ENCODE data around the gene MRPL37.

DNA sequence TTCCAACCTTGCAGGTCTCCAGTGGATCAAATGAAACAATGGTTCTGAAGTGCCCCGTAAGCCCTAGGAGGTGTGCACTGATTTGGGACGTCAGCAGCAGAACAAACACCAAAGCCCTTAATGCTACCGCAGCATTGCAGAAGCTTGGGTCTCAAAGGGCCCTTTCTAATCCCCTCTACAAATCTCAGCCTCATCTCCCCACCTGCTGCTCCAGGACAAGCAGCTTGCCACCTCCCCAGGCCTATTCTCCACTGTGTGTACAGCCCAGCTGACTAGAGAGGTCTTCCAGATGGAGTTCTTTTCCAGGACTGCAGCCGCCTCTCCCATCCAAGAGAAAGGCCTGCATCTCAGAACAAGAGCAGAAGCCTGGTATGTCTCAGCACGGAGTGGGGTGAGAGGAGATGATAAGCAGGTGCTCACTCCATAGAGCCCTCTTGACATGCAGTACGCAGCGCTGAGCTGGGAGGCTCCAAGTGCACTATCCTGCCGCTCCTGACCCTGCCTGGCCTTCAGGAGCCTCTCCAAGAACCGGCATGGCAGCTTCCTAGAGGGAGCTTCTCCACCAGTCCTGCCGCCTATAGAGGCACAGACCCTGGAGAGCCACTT lies 46.3 kb downstream of the MRPL37 start:
- TF ChIP-seq, protein P1, sequence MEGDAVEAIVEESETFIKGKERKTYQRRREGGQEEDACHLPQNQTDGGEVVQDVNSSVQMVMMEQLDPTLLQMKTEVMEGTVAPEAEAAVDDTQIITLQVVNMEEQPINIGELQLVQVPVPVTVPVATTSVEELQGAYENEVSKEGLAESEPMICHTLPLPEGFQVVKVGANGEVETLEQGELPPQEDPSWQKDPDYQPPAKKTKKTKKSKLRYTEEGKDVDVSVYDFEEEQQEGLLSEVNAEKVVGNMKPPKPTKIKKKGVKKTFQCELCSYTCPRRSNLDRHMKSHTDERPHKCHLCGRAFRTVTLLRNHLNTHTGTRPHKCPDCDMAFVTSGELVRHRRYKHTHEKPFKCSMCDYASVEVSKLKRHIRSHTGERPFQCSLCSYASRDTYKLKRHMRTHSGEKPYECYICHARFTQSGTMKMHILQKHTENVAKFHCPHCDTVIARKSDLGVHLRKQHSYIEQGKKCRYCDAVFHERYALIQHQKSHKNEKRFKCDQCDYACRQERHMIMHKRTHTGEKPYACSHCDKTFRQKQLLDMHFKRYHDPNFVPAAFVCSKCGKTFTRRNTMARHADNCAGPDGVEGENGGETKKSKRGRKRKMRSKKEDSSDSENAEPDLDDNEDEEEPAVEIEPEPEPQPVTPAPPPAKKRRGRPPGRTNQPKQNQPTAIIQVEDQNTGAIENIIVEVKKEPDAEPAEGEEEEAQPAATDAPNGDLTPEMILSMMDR (optimal IDR thresholded peaks at IDR 0.05 in 1 of 3, IDR thresholded peaks at IDR 0.05 in 1 of 3, conservative IDR thresholded peaks at IDR 0.05 in 1 of 3; ENCODE audit: extremely low read depth in 1 of 3, insufficient read depth in 2 of 3, low read length in 3 of 3): no peak
- no peak for TF ChIP-seq EZH2 (IDR thresholded peaks at IDR 0.05; ENCODE audit: low read length)

Measured in keratinocyte (primary cell).